MM.1S (cell line): ENCODE data around the gene APOA4.
"Not testable (repeated sequence)": the region's sequence is repeated elsewhere in the genome, so short reads cannot be mapped to it uniquely, and the experiment has no call there.

ENCODE experiments used
- DNase-seq: peaks from one replicate; pipeline ENCODE4 v3.0.0-alpha.2; 2015
- H2AFZ ChIP-seq: fragments of 300-600 bp; sonication (generic); 2 replicates; pipeline ENCODE4 v1.6.0; 2016; ENCODE audit warnings: antibody characterized with exemption, low read length
- H3F3A ChIP-seq: fragments of 300-600 bp; sonication (generic); 2 replicates; pipeline ENCODE4 v1.6.1; 2016; ENCODE audit warnings: mild to moderate bottlenecking, antibody characterized with exemption, low read length, moderate library complexity, mixed read lengths; ENCODE audit not compliant: insufficient read depth
- H3K27ac ChIP-seq: fragments of 300-600 bp; sonication (generic); 2 replicates; pipeline ENCODE4 v1.5.1; 2016; ENCODE audit warnings: mild to moderate bottlenecking, low read length
- H3K27me3 ChIP-seq: fragments of 300-600 bp; sonication (generic); replicated peaks from 2 replicates; pipeline ENCODE4 v1.6.0; 2016; ENCODE audit warnings: low read length; ENCODE audit not compliant: insufficient read depth
- H3K36me3 ChIP-seq: fragments of 300-600 bp; sonication (generic); replicated peaks from 2 replicates; pipeline ENCODE4 v1.6.1; 2016; ENCODE audit warnings: mild to moderate bottlenecking, low read length, mixed read lengths; ENCODE audit not compliant: insufficient read depth
- H3K4me1 ChIP-seq: fragments of 300-600 bp; sonication (generic); 2 replicates; pipeline ENCODE4 v1.6.1; 2016; ENCODE audit warnings: low read length, mixed read lengths
- H3K4me2 ChIP-seq: fragments of 300-600 bp; sonication (generic); 2 replicates; pipeline ENCODE4 v1.6.0; 2016; ENCODE audit warnings: low read depth, low read length
- H3K4me3 ChIP-seq: fragments of 300-600 bp; sonication (generic); 2 replicates; pipeline ENCODE4 v1.5.1; 2016; ENCODE audit warnings: low read length, mixed read lengths
- H3K79me2 ChIP-seq: fragments of 300-600 bp; sonication (generic); 2 replicates; pipeline ENCODE4 v1.6.1; 2016; ENCODE audit warnings: mixed run types, low read length, mixed read lengths
- H3K9ac ChIP-seq: fragments of 300-600 bp; sonication (generic); 2 replicates; pipeline ENCODE4 v1.6.1; 2016; ENCODE audit warnings: low read length, mixed read lengths
- H3K9me2 ChIP-seq: fragments of 300-600 bp; sonication (generic); replicated peaks from 2 replicates; pipeline ENCODE4 v1.6.1; 2016; ENCODE audit warnings: mild to moderate bottlenecking, low read length, mixed read lengths; ENCODE audit not compliant: insufficient read depth
- H3K9me3 ChIP-seq: fragments of 300-600 bp; sonication (generic); replicated peaks from 2 replicates; pipeline ENCODE4 v1.6.1; 2016; ENCODE audit warnings: mild to moderate bottlenecking, low read length, mixed read lengths; ENCODE audit not compliant: insufficient read depth
- H4K20me1 ChIP-seq: fragments of 300-600 bp; sonication (generic); 2 replicates; pipeline ENCODE4 v1.6.1; 2016; ENCODE audit warnings: mild to moderate bottlenecking, low read length, moderate library complexity, mixed read lengths; ENCODE audit not compliant: insufficient read depth
- EZH2 ChIP-seq: fragments of 300-600 bp; sonication (generic); optimal IDR thresholded peaks from 2 replicates; pipeline ENCODE3; 2017; ENCODE audit warnings: low read depth, mild to moderate bottlenecking, antibody characterized with exemption, low read length, mixed read lengths
- EZH2phosphoT487 ChIP-seq: fragments of 300-600 bp; sonication (generic); IDR thresholded peaks from 2 replicates; pipeline ENCODE4 v1.6.1; 2018; ENCODE audit warnings: antibody characterized with exemption, low read length
- TF ChIP-seq, protein P1 (sequence below): fragments of 300-600 bp; sonication (generic); IDR thresholded peaks from 2 replicates; pipeline ENCODE4 v1.5.1; 2016; ENCODE audit warnings: antibody characterized with exemption, low read length, mixed read lengths

APOA4 gene

DNA sequence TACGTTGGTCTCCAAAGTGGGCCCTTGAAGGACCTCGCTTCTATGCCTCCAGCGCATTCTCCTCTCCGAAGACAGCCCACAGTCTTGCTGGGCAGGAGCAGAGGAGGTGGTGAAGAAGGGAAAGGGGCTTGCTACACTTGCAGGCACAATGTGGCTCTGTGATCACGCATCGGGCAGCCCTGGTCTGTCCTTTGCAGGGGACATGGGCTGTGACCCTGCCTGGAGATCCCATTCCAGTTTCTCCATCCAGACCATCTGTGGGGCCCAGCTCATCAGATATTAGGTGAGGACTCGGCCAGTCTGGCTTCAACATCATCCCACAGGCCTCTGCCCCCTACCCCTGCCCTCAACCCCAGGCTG, 13.5 kb upstream of the APOA4 start:
- H3K4me3 ChIP-seq = no peak overlapping the region
- no peak overlapping the region for H3K9ac ChIP-seq
- no peak overlapping the region for H3K4me2 ChIP-seq
- no peak for TF ChIP-seq EZH2phosphoT487
- TF ChIP-seq, protein P1, sequence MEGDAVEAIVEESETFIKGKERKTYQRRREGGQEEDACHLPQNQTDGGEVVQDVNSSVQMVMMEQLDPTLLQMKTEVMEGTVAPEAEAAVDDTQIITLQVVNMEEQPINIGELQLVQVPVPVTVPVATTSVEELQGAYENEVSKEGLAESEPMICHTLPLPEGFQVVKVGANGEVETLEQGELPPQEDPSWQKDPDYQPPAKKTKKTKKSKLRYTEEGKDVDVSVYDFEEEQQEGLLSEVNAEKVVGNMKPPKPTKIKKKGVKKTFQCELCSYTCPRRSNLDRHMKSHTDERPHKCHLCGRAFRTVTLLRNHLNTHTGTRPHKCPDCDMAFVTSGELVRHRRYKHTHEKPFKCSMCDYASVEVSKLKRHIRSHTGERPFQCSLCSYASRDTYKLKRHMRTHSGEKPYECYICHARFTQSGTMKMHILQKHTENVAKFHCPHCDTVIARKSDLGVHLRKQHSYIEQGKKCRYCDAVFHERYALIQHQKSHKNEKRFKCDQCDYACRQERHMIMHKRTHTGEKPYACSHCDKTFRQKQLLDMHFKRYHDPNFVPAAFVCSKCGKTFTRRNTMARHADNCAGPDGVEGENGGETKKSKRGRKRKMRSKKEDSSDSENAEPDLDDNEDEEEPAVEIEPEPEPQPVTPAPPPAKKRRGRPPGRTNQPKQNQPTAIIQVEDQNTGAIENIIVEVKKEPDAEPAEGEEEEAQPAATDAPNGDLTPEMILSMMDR = no peak
- TF ChIP-seq EZH2 = no peak
- H3K79me2 ChIP-seq = no peaks in the 10 kb centered on the region
- H2AFZ ChIP-seq = no peak overlapping the region
- 0 out of 2 replicates have a peak, but pooled peaks cover 6% of the 10 kb centered on the region for H3K4me1 ChIP-seq
- no peak overlapping the region for H3K27ac ChIP-seq
- H3K9me3 ChIP-seq = no peaks in the 10 kb centered on the region
- H3K9me2 ChIP-seq = no peaks in the 10 kb centered on the region
- H3K27me3 ChIP-seq = no peaks in the 10 kb centered on the region
- H4K20me1 ChIP-seq = no peaks in the 10 kb centered on the region
- no peaks in the 10 kb centered on the region for H3K36me3 ChIP-seq
- H3F3A ChIP-seq = no peaks in the 10 kb centered on the region
- DNase-seq = no peak

DNA sequence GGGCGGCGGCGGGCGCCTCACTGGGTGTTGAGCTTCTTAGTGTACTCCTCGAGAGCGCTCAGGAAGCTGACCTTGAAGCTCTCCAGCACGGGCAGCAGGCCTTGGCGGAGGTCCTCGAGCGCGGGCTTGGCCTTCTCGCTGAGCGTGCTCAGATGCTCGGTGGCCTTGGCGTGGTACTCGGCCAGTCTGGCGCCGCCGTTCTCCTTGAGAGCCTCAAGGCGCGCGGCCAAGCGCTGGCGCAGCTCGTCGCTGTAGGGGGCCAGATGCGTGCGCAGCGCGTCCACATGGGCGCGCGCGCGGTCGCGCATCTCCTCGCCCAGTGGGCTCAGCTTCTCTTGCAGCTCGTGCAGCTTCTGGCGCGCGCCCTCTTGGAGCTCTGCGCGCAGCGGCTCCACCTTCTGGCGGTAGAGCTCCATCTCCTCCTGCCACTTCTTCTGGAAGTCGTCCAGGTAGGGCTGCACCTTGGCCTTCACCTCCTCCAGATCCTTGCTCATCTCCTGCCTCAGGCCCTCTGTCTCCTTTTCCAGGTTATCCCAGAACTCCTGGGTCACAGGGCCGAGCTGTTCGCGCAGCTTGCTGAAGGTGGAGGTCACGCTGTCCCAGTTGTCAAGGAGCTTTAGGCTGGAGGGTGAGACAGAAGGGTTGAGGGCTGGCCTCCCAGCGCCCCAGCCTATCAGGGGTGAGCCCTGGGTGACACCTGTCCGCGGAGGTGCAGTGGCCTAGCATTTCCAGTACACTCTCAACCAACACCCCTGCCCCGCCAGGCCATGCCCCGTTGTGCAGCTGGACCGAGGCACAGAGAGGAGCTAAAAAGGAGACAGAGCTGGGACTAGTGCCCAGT, 12.9 kb upstream of the APOA4 start:
- Histone ChIP-seq H2AFZ (peak overlapping the region; percentile 57), H3K9me3 (no peaks in the 10 kb centered on the region), H3K27me3 (no peaks in the 10 kb centered on the region), H3K27ac (no peak overlapping the region), H3K9ac (peak overlapping the region; percentile 14; the same call in 1 of the 2 replicates), H3K4me3 (peak overlapping the region; percentile 57), H3F3A (no peaks in the 10 kb centered on the region), H3K79me2 (no peaks in the 10 kb centered on the region), H4K20me1 (no peaks in the 10 kb centered on the region), H3K4me1 (0 out of 2 replicates have a peak, but pooled peaks cover 6% of the 10 kb centered on the region), H3K4me2 (peak overlapping the region; percentile 95), H3K9me2 (no peaks in the 10 kb centered on the region), H3K36me3 (no peaks in the 10 kb centered on the region)
- TF ChIP-seq EZH2phosphoT487 (no peak), EZH2 (no peak)
- TF ChIP-seq, protein P1 = peak; percentile 74
- peak; percentile 90 for DNase-seq

DNA sequence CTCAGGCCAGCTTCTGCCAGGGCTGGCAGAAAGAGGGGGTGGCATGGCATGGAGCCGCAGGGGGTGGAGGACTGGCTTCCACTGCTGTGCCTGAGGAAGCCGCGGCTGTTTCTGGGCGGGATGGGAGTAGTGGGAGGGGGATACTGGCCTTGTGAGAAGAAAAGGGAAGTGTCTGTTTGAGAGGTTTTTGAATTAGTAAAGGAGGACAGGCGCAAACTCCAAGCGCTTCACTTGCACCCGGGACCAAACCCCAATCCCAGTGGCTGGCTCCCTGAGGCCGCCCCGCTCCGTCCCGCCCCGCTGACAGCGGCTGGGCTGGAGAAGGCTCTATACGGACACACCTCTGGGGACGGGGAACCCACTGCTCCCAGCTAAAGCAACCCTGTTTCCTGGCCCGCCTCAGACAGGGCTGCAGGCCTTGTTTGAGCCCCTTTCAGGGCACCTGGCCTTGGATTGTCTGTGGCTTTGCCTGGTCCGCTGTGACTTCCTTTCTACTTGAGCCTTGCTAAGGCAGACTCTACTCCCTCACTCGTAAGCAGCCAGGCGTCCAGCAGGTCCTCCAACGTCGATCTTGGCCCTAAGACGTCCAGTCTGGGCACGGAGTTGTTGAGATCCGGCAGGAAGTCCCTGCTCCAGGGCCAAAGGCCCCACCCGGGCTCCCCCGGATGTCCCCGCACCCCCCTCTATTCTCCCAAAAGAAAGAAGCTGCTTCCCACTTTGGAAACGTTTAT, 12.1 kb upstream of the APOA4 start:
- TF ChIP-seq, protein P1 = no peak
- TF ChIP-seq EZH2 = no peak
- Histone ChIP-seq H3K27ac (no peak overlapping the region), H3F3A (no peaks in the 10 kb centered on the region), H3K4me2 (peak overlapping the region; percentile 95), H3K9ac (peak overlapping the region; percentile 14; the same call in 1 of the 2 replicates), H3K27me3 (no peaks in the 10 kb centered on the region), H3K79me2 (no peaks in the 10 kb centered on the region), H4K20me1 (no peaks in the 10 kb centered on the region), H2AFZ (peak overlapping the region; percentile 57), H3K9me2 (no peaks in the 10 kb centered on the region), H3K9me3 (no peaks in the 10 kb centered on the region), H3K36me3 (no peaks in the 10 kb centered on the region), H3K4me1 (0 out of 2 replicates have a peak, but pooled peaks cover 3% of the 10 kb centered on the region), H3K4me3 (peak overlapping the region; percentile 57)
- DNase-seq = no peak

- H2AFZ ChIP-seq, H3K4me1 ChIP-seq, H3K27ac ChIP-seq, H3F3A ChIP-seq, DNase-seq, H3K9me3 ChIP-seq, H3K36me3 ChIP-seq, H3K9me2 ChIP-seq, H3K9ac ChIP-seq, H4K20me1 ChIP-seq, H3K4me3 ChIP-seq, H3K79me2 ChIP-seq, H3K4me2 ChIP-seq, H3K27me3 ChIP-seq: not testable (repeated sequence)
Observed at GRCh38 chr11:116834535-116835041, 11.5 kb upstream of the APOA4 start.
